D721Med (cell line): ENCODE data around the gene DOCK1.

ENCODE experiments used
- DNase-seq: peaks from one replicate; pipeline ENCODE4 v3.0.0; 2011; ENCODE audit warnings: low spot score; ENCODE audit not compliant: insufficient read length
- FAIRE-seq: peaks from 2 replicates; lab custom pipeline; 2011; peaks lifted over from hg19 to GRCh38; lab: Jason Lieb, UNC
- TF ChIP-seq, protein P1 (sequence below): IDR thresholded peaks from 2 replicates; pipeline ENCODE4 v1.5.1; 2012; ENCODE audit warnings: mild to moderate bottlenecking, control low read depth; ENCODE audit not compliant: insufficient read depth; ENCODE audit errors: missing control alignments

The DOCK1 gene

DNA sequence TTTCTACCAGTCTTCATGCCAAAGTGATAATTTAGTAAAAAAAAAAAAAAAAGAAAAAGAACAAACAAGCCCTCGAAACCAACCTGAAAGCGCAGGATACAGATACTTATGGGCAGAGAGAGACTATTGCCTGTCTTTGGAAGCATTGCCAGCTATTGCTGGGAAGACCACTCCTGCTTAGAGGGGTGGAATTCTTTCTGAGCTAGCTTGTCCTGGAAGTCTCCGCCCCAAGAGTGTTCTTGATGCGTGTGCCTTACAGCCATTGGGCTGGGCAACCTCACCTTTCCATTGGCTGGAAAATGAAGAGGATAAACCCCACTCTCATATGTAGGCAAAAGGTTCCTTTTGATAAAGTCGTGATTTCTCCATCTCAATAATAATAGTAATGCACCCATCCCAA is 311.0 kb downstream of the DOCK1 start:
- TF ChIP-seq, protein P1, sequence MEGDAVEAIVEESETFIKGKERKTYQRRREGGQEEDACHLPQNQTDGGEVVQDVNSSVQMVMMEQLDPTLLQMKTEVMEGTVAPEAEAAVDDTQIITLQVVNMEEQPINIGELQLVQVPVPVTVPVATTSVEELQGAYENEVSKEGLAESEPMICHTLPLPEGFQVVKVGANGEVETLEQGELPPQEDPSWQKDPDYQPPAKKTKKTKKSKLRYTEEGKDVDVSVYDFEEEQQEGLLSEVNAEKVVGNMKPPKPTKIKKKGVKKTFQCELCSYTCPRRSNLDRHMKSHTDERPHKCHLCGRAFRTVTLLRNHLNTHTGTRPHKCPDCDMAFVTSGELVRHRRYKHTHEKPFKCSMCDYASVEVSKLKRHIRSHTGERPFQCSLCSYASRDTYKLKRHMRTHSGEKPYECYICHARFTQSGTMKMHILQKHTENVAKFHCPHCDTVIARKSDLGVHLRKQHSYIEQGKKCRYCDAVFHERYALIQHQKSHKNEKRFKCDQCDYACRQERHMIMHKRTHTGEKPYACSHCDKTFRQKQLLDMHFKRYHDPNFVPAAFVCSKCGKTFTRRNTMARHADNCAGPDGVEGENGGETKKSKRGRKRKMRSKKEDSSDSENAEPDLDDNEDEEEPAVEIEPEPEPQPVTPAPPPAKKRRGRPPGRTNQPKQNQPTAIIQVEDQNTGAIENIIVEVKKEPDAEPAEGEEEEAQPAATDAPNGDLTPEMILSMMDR: no peak
- FAIRE-seq: no peak
- no peak for DNase-seq

DNA sequence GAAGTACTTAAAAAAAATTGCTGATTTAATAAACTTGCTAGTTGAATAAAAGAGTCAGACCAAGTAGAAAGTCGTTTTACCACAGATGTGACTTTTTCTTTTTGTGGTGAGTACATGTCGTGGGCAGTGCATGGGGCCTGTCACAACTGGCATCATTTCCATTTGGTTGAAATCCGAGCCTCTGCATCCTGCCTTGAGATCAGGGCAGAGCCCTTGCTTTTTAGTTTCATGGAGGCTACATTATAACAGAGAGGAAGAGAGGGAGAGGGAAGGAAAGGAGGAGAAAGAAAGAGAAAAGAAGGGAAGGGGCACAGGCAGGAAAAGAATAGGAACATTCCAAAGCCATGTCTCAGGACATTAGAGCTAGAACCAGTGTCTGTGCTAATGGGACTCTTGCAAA is 311.6 kb downstream of the DOCK1 start:
- no peak for FAIRE-seq
- DNase-seq: no peak

DNA sequence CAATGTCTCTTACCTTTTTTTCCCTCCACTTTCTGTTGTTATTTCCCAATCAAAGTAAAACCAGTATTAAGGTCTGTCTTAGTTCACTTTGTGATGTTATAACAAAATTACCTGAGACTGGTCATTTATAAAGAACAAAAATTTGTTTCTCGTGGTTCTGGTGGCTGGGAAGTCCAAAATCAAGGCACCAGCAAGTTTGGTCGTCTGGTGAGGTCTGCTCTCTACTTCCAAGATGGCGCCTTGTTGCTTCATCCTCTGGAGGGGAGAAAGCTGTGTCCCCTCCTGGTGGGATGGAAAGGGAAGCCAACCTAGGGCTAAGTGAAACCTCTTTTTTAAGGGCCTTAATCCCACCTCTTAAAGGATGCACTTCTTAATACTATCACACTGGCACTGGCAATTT is 313.4 kb downstream of the DOCK1 start:
- no peak for FAIRE-seq
- TF ChIP-seq, protein P1: no peak
- DNase-seq: no peak

More for the DNA sequence above, 311.6 kb downstream of the DOCK1 start:
- TF ChIP-seq, protein P1: no peak

DNA sequence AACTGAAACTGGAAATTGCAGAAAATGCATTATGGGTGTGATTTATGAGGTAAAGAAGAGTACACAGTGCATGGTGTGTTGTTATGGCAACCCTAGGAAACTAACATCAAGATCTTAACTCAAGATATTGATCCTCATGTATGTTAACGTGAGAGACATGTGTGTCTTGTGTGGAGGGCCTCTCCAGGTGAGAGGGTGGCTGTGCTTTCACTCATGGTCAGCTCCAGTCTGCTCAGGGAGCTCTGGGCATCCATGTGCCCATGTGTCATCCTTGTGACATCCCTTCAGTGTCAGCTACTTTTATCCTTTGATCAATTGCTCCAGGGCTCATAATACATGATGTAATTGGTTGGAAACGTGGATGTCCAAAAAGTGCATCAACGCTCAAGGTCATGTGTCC is 316.1 kb downstream of the DOCK1 start:
- FAIRE-seq (no peak), DNase-seq (no peak)
- TF ChIP-seq, protein P1: no peak

DNA sequence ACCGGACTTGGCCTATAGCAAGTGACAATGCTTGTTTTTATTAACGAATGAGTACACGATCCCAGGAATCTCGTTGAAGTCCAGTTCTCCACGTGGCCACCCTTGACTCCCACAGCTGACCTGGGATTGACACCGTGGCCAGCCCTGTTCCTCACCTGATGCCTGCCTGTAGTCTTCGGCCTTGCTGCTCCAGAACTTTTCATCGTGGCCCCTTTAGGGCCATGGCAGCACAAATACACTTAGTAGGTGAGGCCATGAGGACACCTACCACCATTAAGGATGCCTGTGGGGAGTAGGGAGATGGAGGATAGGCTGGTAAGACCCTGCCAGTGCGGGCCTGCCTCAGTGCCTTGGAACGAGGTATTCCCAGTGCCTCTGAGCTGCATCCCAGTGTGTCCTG is 321.8 kb downstream of the DOCK1 start:
- TF ChIP-seq, protein P1: no peak
- FAIRE-seq: no peak
- no peak for DNase-seq

DNA sequence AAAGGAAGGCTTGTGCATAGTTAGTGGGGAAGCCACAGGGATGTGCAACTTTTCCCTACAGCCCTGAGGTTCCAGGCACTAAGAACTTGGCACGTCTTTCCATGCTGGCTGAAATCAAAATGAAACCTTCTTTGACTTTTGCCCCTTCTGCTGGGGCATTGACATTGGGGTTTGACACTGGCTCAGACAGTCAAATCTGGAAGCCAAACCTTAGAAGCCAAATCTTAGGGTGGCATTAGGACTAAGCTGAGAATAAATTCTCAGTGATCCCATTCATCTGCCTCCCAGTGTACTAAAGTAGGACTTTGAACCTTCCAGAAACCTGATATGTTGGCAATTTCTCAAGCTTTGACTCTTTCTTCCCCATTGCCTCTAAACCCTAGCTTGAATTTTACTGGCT is 322.4 kb downstream of the DOCK1 start:
- no peak for FAIRE-seq
- TF ChIP-seq, protein P1: no peak
- no peak for DNase-seq

DNA sequence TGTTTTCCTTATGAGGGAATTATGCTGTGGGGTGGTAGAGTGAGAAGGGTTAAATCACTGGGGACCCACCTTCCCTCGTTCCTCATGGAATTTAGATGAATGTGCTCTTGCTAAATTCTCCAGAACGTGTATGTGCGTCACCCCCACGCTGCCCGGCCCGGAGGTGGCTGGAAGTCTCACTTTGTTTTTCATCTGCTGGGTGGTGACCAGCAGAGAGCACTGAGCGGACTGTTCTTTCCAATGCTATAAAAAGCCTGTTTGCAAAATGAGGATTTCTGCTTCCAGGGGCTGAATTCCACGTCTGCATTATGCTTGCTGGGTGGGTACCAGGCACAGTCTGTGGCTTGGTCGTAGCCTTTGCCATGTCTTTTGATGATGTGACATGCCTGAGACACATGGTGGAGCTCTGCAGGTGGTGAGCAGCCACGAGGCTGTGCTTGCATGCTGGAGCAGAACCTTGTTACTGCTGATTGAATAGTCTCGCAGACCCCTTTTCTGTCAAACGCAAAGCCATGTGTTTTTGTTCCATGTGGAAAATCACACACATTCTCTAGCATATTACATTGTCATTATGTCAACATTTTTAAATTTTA is 323.1 kb downstream of the DOCK1 start:
- FAIRE-seq (no peak), DNase-seq (no peak)
- TF ChIP-seq, protein P1: peak; percentile 14
